Embryonic facial prominence (tissue), 1 donor: ENCODE measurements around the gene DNAAF5.

Experiments
- DNase-seq: peaks from one replicate; pipeline ENCODE4 v3.0.0-alpha.2; 2016; ENCODE audit errors: extremely low spot score

Gene DNAAF5

GRCh38 chr7:833601-834258 lies 107.2 kb downstream of the DNAAF5 start:
- DNase-seq, result no peak

DNA sequence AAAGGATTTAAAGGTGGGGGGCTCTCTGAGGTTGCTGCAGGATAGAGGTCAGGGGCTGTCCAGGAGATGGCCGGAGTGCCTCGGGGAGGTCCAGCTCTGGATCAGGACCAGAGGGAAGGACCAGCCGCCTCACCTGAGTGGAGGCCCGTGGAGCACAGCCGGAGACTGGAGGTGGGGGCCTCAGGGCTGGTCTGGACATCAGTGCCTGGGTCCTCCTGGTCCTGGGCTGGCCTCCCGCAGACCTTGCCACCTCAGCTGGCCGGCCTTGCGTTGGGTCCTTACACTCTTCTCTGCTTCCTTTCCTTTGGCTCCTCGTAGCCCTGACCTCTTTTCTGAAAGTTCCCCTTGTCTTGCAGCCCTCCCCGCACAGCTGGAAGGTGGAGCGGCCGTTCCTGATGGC lies 107.8 kb downstream of the DNAAF5 start:
- no peak for DNase-seq

- no peak for DNase-seq
These were observed 108.5 kb downstream of the DNAAF5 start for GRCh38 chr7:835021-835420.

DNA sequence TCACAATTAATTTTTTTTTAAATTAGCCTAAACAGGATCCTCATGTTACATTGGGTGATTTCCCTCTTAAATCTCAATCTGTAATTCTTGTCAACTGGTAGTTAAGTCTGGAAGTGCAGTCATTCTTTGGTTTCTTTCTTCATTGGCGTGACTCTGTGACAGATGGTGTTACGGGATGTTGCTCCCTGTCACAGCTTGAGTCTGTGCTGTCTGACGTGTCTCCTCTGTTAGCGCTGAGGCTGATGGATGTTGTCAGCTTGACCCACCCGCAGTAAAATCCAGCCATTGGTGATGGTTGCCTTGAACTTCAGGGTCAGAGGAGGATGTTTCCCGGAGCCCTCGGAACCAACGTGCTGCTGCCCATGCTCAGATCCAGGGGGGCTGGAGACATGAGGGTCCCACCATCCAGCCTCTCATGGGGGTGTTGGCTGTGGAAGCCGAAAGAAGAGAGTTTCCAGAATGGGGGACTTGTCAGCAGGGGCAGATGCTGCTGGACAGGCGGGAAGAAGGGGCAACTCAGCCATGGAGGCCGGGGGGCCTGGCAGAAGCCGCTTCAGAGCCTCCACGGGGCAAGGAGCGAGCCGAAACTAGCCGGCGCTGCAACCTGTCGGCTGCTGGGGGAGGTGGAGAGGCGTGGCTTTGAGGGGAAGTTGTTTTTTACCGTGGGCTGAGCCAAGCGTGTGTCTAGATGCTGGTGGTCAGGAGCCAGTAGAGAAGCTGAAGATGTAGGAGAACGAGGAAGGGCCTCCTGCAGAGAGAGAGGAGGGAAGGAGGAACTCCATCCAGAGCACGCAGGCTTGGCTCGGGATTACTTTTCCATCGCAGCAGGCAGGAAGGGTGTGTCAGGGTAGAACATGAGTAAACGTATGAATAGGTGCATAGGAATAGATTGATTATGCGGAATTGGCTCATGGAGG lies 109.2 kb downstream of the DNAAF5 start:
- no peak for DNase-seq
